Measurements from ENCODE around the gene IL1RAP.

Gene IL1RAP

DNA sequence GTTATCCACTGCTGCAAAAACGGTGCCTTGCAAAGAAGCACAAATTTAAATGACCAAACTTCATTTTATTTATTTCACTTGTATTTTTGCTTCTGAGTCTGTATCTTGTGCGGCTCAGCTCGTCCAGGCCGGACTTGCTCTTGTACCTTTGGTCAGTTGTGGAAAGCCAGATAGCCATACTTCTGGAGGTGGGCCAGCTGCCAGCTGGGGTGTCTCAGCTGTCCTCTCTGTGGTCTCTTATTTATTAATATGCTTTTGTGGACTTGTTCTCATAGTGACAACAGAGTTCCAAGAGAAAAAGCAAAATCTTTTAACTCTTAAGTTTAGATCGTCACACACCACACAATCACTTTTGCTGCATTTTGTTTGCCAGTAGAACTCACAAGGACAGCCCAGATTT is 87.7 kb downstream of the IL1RAP start:
- no peak for TF ChIP-seq ZNF70 (CRISPR knock-in tag; IDR thresholded peaks at IDR 0.05)
- TF ChIP-seq RARB (CRISPR knock-in tag; IDR thresholded peaks at IDR 0.05), result no peak
- TF ChIP-seq POU6F1 (CRISPR knock-in tag; IDR thresholded peaks at IDR 0.05; ENCODE audit: borderline replicate concordance, low read depth), result no peak
- no peak for TF ChIP-seq ISL1 (CRISPR knock-in tag; IDR thresholded peaks at IDR 0.05)
- TF ChIP-seq, protein P1, sequence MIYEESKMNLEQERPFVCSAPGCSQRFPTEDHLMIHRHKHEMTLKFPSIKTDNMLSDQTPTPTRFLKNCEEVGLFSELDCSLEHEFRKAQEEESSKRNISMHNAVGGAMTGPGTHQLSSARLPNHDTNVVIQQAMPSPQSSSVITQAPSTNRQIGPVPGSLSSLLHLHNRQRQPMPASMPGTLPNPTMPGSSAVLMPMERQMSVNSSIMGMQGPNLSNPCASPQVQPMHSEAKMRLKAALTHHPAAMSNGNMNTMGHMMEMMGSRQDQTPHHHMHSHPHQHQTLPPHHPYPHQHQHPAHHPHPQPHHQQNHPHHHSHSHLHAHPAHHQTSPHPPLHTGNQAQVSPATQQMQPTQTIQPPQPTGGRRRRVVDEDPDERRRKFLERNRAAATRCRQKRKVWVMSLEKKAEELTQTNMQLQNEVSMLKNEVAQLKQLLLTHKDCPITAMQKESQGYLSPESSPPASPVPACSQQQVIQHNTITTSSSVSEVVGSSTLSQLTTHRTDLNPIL (CRISPR knock-in tag; IDR thresholded peaks at IDR 0.05; ENCODE audit: low read depth), result no peak
- TF ChIP-seq PPARA (CRISPR knock-in tag; IDR thresholded peaks at IDR 0.05; ENCODE audit: borderline replicate concordance), result no peak
- no peak for TF ChIP-seq ZNF8 (CRISPR knock-in tag; IDR thresholded peaks at IDR 0.05)
- no peak for TF ChIP-seq ZFP30 (CRISPR knock-in tag; IDR thresholded peaks at IDR 0.05)
- TF ChIP-seq, protein P2, sequence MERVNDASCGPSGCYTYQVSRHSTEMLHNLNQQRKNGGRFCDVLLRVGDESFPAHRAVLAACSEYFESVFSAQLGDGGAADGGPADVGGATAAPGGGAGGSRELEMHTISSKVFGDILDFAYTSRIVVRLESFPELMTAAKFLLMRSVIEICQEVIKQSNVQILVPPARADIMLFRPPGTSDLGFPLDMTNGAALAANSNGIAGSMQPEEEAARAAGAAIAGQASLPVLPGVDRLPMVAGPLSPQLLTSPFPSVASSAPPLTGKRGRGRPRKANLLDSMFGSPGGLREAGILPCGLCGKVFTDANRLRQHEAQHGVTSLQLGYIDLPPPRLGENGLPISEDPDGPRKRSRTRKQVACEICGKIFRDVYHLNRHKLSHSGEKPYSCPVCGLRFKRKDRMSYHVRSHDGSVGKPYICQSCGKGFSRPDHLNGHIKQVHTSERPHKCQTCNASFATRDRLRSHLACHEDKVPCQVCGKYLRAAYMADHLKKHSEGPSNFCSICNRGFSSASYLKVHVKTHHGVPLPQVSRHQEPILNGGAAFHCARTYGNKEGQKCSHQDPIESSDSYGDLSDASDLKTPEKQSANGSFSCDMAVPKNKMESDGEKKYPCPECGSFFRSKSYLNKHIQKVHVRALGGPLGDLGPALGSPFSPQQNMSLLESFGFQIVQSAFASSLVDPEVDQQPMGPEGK (CRISPR knock-in tag; IDR thresholded peaks at IDR 0.05; ENCODE audit: borderline replicate concordance), result no peak
- TF ChIP-seq ZFP3 (CRISPR knock-in tag; IDR thresholded peaks at IDR 0.05), result no peak
- no peak for TF ChIP-seq ESRRG (CRISPR knock-in tag; IDR thresholded peaks at IDR 0.05)
- no peak for ATAC-seq

DNA sequence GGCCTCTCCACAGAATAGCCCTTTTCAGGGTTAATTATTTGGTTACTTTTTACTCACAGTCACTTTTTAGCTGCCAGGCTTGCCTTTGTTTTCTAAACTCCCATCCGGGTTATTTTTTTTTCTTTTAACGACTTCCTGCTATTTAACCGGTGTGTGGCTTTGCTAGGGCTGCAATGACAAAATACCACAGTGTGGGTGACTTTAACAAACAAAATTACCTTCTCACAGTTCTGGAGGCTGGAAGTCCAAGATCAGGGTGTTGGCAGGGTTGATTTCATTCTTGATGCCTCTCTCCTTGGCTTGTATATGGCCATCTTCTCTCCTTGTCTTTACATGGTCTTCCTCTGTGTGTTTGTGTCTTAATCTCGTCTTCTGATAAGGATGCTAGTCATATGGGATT is 91.5 kb downstream of the IL1RAP start:
- ATAC-seq, result no peak
- no peak for TF ChIP-seq SNAI2 (CRISPR knock-in tag; IDR thresholded peaks at IDR 0.05)
- TF ChIP-seq, protein P1 (CRISPR knock-in tag; IDR thresholded peaks at IDR 0.05; ENCODE audit: low read depth), result no peak
- no peak for TF ChIP-seq ZNF70 (CRISPR knock-in tag; IDR thresholded peaks at IDR 0.05)
- no peak for TF ChIP-seq POU6F1 (CRISPR knock-in tag; IDR thresholded peaks at IDR 0.05; ENCODE audit: borderline replicate concordance, low read depth)

DNA sequence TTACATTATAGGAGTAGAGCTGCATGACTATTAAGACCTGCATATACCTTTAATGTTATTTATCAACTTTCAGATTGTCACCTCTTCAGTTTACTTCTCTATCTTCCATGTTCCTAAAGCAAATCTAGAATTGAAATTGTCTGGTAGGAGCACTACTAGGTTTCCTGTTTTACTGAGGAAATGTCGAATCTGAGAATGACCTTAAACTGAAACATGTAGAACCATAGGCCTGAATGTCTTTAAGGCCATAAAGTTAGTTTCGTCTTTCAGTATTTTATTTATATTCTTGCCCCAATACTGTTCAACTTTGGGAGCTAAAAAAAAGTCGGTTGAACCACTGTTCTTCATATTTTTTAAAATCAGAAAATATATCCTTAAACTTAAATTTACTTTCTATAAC is 92.7 kb downstream of the IL1RAP start:
- no peak for ATAC-seq
- no peak for TF ChIP-seq POU6F1 (CRISPR knock-in tag; IDR thresholded peaks at IDR 0.05; ENCODE audit: borderline replicate concordance, low read depth)
- TF ChIP-seq ISL1 (CRISPR knock-in tag; IDR thresholded peaks at IDR 0.05), result no peak
- no peak for TF ChIP-seq OSR1 (CRISPR knock-in tag; IDR thresholded peaks at IDR 0.05)
- TF ChIP-seq RARB (CRISPR knock-in tag; IDR thresholded peaks at IDR 0.05), result no peak

DNA sequence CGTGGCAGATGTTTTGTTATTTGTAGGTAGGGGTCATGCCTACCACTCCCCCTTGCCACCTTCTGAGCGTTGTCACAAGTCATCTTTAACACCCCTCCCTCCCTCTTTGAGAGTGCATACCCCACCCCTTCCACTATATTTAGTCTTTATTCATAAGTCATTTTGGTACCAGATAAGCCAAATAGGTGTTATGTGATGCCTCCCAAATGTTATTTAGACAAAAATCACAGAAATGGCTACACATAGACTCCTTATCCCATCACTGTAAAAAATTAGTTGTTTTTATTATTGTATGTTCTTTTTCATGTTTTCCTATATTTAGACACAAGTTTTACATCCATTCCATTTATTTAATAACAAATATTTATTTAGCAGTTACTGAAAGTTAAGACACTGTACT is 93.1 kb downstream of the IL1RAP start:
- no peak for TF ChIP-seq RARB (CRISPR knock-in tag; IDR thresholded peaks at IDR 0.05)
- no peak for TF ChIP-seq ISL1 (CRISPR knock-in tag; IDR thresholded peaks at IDR 0.05)
- TF ChIP-seq ZFP30 (CRISPR knock-in tag; IDR thresholded peaks at IDR 0.05), result no peak
- no peak for TF ChIP-seq SNAI2 (CRISPR knock-in tag; IDR thresholded peaks at IDR 0.05)
- TF ChIP-seq ESRRG (CRISPR knock-in tag; IDR thresholded peaks at IDR 0.05), result no peak
- TF ChIP-seq GLIS3 (CRISPR knock-in tag; IDR thresholded peaks at IDR 0.05), result no peak
- no peak for TF ChIP-seq ZNF70 (CRISPR knock-in tag; IDR thresholded peaks at IDR 0.05)
- no peak for TF ChIP-seq BACH2 (CRISPR knock-in tag; IDR thresholded peaks at IDR 0.05; ENCODE audit: borderline replicate concordance)

More for the DNA sequence above, 93.1 kb downstream of the IL1RAP start:
- ATAC-seq, result no peak

Data from SK-N-SH treated with all-trans-retinoic acid at 6 μM for 48 hours (cell line).